Measurements from ENCODE around the gene HTR1A.

HTR1A gene

GRCh38 chr5:63953217-63953616, 9.0 kb downstream of the HTR1A start:
- peaks cover 6% of the 10 kb centered on the region for H3K27me3 ChIP-seq (ENCODE audit: insufficient read depth, low read length)
- H2AFZ ChIP-seq (ENCODE audit: low read depth, low read length), result no peak overlapping the region
- H3K4me3 ChIP-seq (ENCODE audit: low read length), result no peak overlapping the region
- no peaks in the 10 kb centered on the region for H3K9me3 ChIP-seq (ENCODE audit: low read length)
- no peaks in the 10 kb centered on the region for H3K4me1 ChIP-seq (ENCODE audit: insufficient read depth, low read length)
- no peaks in the 10 kb centered on the region for H3K36me3 ChIP-seq (ENCODE audit: insufficient read depth, low read length)

- Histone ChIP-seq H3K9me3 (ENCODE audit: low read length) (no peaks in the 10 kb centered on the region), H3K4me3 (ENCODE audit: low read length) (no peak overlapping the region), H2AFZ (ENCODE audit: low read depth, low read length) (no peak overlapping the region), H3K4me1 (ENCODE audit: insufficient read depth, low read length) (no peaks in the 10 kb centered on the region), H3K27me3 (ENCODE audit: insufficient read depth, low read length) (no peaks in the 10 kb centered on the region), H3K36me3 (ENCODE audit: insufficient read depth, low read length) (no peaks in the 10 kb centered on the region)
Measured at GRCh38 chr5:63935103-63935502, 27.1 kb downstream of the HTR1A start.

GRCh38 chr5:63931836-63932235, 30.4 kb downstream of the HTR1A start:
- Histone ChIP-seq H3K36me3 (ENCODE audit: insufficient read depth, low read length) (no peaks in the 10 kb centered on the region), H3K27me3 (ENCODE audit: insufficient read depth, low read length) (no peaks in the 10 kb centered on the region)

GRCh38 chr5:63928451-63928850, 33.8 kb downstream of the HTR1A start:
- H3K4me3 ChIP-seq (ENCODE audit: low read length), result no peak overlapping the region
- H3K9me3 ChIP-seq (ENCODE audit: low read length), result no peaks in the 10 kb centered on the region
- no peaks in the 10 kb centered on the region for H3K4me1 ChIP-seq (ENCODE audit: insufficient read depth, low read length)
- H3K27me3 ChIP-seq (ENCODE audit: insufficient read depth, low read length), result no peaks in the 10 kb centered on the region
- H2AFZ ChIP-seq (ENCODE audit: low read depth, low read length), result no peak overlapping the region
- H3K36me3 ChIP-seq (ENCODE audit: insufficient read depth, low read length), result no peaks in the 10 kb centered on the region

More at GRCh38 chr5:63931836-63932235, 30.4 kb downstream of the HTR1A start:
- Histone ChIP-seq H3K9me3 (ENCODE audit: low read length) (no peaks in the 10 kb centered on the region), H2AFZ (ENCODE audit: low read depth, low read length) (no peak overlapping the region), H3K4me1 (ENCODE audit: insufficient read depth, low read length) (no peaks in the 10 kb centered on the region), H3K4me3 (ENCODE audit: low read length) (no peak overlapping the region)

- no peaks in the 10 kb centered on the region for H3K9me3 ChIP-seq (ENCODE audit: low read length)
- no peaks in the 10 kb centered on the region for H3K4me1 ChIP-seq (ENCODE audit: insufficient read depth, low read length)
- H3K4me3 ChIP-seq (ENCODE audit: low read length), result no peak overlapping the region
- no peaks in the 10 kb centered on the region for H3K36me3 ChIP-seq (ENCODE audit: insufficient read depth, low read length)
- H3K27me3 ChIP-seq (ENCODE audit: insufficient read depth, low read length), result no peaks in the 10 kb centered on the region
- H2AFZ ChIP-seq (ENCODE audit: low read depth, low read length), result no peak overlapping the region
Measured at GRCh38 chr5:63923914-63924313, 38.3 kb downstream of the HTR1A start.

- Histone ChIP-seq H3K27me3 (ENCODE audit: insufficient read depth, low read length) (no peaks in the 10 kb centered on the region), H3K9me3 (ENCODE audit: low read length) (no peaks in the 10 kb centered on the region), H2AFZ (ENCODE audit: low read depth, low read length) (no peak overlapping the region), H3K36me3 (ENCODE audit: insufficient read depth, low read length) (no peaks in the 10 kb centered on the region), H3K4me3 (ENCODE audit: low read length) (no peak overlapping the region), H3K4me1 (ENCODE audit: insufficient read depth, low read length) (no peaks in the 10 kb centered on the region)
Measured at GRCh38 chr5:63919763-63920478, 42.3 kb downstream of the HTR1A start.

- no peaks in the 10 kb centered on the region for H3K9me3 ChIP-seq (ENCODE audit: low read length)
- no peaks in the 10 kb centered on the region for H3K4me1 ChIP-seq (ENCODE audit: insufficient read depth, low read length)
- no peaks in the 10 kb centered on the region for H3K27me3 ChIP-seq (ENCODE audit: insufficient read depth, low read length)
- no peak overlapping the region for H2AFZ ChIP-seq (ENCODE audit: low read depth, low read length)
- H3K4me3 ChIP-seq (ENCODE audit: low read length), result no peak overlapping the region
- no peaks in the 10 kb centered on the region for H3K36me3 ChIP-seq (ENCODE audit: insufficient read depth, low read length)
Measured at GRCh38 chr5:63916786-63917185, 45.5 kb downstream of the HTR1A start.

- no peak overlapping the region for H3K4me3 ChIP-seq (ENCODE audit: low read length)
- H3K9me3 ChIP-seq (ENCODE audit: low read length), result no peaks in the 10 kb centered on the region
- no peaks in the 10 kb centered on the region for H3K36me3 ChIP-seq (ENCODE audit: insufficient read depth, low read length)
- H2AFZ ChIP-seq (ENCODE audit: low read depth, low read length), result no peak overlapping the region
- H3K4me1 ChIP-seq (ENCODE audit: insufficient read depth, low read length), result no peaks in the 10 kb centered on the region
- no peaks in the 10 kb centered on the region for H3K27me3 ChIP-seq (ENCODE audit: insufficient read depth, low read length)
Measured at GRCh38 chr5:63911871-63912270, 50.4 kb downstream of the HTR1A start.

All from neuron (in vitro differentiated cells).